Peyer's patch (tissue), 4 donors: ENCODE measurements around the gene NUMA1.

ENCODE experiments used
- POLR2A ChIP-seq, 2 donors: fragments of 450-650 bp; IDR thresholded peaks; one replicate each; pipeline ENCODE4 v1.5.1; 2017; ENCODE audit warnings: antibody characterized with exemption in 2 of 2, mild to moderate bottlenecking in 2 of 2, moderate library complexity in 2 of 2
- TF ChIP-seq, protein P1 (sequence below), 6 experiments: fragments of 450-650 bp in 4 of 6; fragments of 200-600 bp in 2 of 6; sonication (generic) in 1 of 6; IDR thresholded peaks; one replicate each; pipeline ENCODE4 v1.5.1; 2017 to 2019; ENCODE audit warnings: antibody characterized with exemption in 6 of 6, mild to moderate bottlenecking in 3 of 6, moderate library complexity in 1 of 6

DNA sequence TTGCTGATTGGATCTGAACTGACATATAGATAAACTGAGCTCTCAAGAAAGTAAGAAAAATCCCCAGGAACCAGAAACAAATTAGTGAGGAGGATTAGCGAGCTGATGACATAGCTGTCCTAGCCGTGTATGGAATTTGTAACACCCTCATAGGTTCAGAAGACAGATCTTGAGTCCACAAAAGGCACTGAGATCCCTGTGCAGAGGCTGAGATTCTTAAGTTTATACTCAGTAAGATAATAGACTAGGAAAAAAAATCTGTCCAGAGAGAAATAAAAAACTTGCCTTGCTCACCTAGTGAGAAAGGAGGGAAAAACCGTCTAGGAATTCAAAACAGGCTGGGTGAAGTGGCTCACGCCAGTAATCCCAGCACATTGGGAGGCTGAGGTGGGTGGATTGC lies 4.6 kb downstream of the NUMA1 start:
- TF ChIP-seq, protein P1, sequence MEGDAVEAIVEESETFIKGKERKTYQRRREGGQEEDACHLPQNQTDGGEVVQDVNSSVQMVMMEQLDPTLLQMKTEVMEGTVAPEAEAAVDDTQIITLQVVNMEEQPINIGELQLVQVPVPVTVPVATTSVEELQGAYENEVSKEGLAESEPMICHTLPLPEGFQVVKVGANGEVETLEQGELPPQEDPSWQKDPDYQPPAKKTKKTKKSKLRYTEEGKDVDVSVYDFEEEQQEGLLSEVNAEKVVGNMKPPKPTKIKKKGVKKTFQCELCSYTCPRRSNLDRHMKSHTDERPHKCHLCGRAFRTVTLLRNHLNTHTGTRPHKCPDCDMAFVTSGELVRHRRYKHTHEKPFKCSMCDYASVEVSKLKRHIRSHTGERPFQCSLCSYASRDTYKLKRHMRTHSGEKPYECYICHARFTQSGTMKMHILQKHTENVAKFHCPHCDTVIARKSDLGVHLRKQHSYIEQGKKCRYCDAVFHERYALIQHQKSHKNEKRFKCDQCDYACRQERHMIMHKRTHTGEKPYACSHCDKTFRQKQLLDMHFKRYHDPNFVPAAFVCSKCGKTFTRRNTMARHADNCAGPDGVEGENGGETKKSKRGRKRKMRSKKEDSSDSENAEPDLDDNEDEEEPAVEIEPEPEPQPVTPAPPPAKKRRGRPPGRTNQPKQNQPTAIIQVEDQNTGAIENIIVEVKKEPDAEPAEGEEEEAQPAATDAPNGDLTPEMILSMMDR (IDR thresholded peaks at IDR 0.05): no peak
- TF ChIP-seq POLR2A (IDR thresholded peaks at IDR 0.05): no peak
